ENCODE measurements around the gene OPCML. TPM values are rescaled to one million over a fixed set of nuclear protein-coding genes. Genes with fewer than 3 reads are reported as not detected.

The OPCML gene
- total RNA-seq, 1 experiment from 2014 or later: 0.94 TPM

DNA sequence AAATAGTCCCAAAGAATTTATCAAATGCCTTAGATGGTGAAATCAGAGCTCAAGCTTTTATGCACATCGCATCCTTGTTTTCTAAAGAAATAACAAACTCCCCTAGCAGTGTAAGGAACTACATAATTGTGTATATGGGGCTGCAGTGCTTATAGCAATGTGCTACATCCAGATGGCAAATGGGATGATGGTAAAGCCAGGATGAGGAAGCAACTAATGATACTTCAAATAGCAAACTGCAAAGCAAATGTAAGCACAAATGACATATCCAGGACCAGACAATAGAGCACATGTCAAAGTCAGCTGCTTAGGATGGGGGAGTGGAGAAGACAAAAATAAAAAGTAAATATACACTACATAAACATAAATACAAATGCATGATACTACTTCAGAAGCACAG lies 425.9 kb downstream of the OPCML start:
- Histone ChIP-seq H2BK12ac (ENCODE audit: insufficient read length, low read depth, low read length) (no peak overlapping the region), H2BK15ac (ENCODE audit: low read depth, low read length) (no peak overlapping the region), H2AK5ac (ENCODE audit: insufficient read length, low read length) (no peak overlapping the region), H3K79me2 (ENCODE audit: insufficient read depth, low read length) (no peaks in the 10 kb centered on the region), H3K56ac (ENCODE audit: insufficient read length, low read depth, low read length) (no peak overlapping the region), H3K4me2 (ENCODE audit: insufficient read depth, insufficient read length, low read length) (no peak overlapping the region), H3T11ph (ENCODE audit: low read length) (no peak overlapping the region), H3K14ac (ENCODE audit: insufficient read depth, low read length) (no peak overlapping the region), H3K27me3 (ENCODE audit: insufficient read depth, low read length) (no peaks in the 10 kb centered on the region), H2BK5ac (ENCODE audit: insufficient read length, low read length) (no peak overlapping the region), H4K5ac (ENCODE audit: insufficient read length, low read depth, low read length) (no peak overlapping the region), H3K4me1 (ENCODE audit: insufficient read depth, low read length) (no peaks in the 10 kb centered on the region), H2BK120ac (ENCODE audit: low read depth, low read length, poor library complexity, severe bottlenecking) (no peak overlapping the region), H3K4ac (ENCODE audit: low read depth, low read length) (no peak overlapping the region), H4K8ac (replicated peaks; ENCODE audit: insufficient read length, low read depth, low read length) (no peak overlapping the region), H3K27ac (ENCODE audit: insufficient read length, low read depth, low read length) (no peak overlapping the region), H3K9me3 (ENCODE audit: control insufficient read depth, low read depth, low read length) (no peaks in the 10 kb centered on the region), H4K91ac (ENCODE audit: insufficient read length, low read depth, low read length) (no peak overlapping the region), H3K9ac (ENCODE audit: extremely low read depth, insufficient read length, low read length) (no peak overlapping the region), H4K20me1 (ENCODE audit: control insufficient read depth, insufficient read depth, insufficient read length) (no peaks in the 10 kb centered on the region), H3K23ac (ENCODE audit: insufficient read length, low read depth, low read length) (no peak overlapping the region), H2BK20ac (ENCODE audit: low read depth, low read length, poor library complexity, severe bottlenecking) (no peak overlapping the region), H3K23me2 (ENCODE audit: insufficient read length, low read depth, low read length, poor library complexity, severe bottlenecking) (no peaks in the 10 kb centered on the region), H2AFZ (ENCODE audit: low read length) (no peak overlapping the region), H3K79me1 (ENCODE audit: insufficient read depth, low read depth, low read length, poor library complexity, severe bottlenecking) (no peaks in the 10 kb centered on the region), H3K18ac (ENCODE audit: insufficient read length, low read depth, low read length) (no peak overlapping the region)
- no peak overlapping the region for H3K27ac Mint-ChIP-seq
- H3K9me3 Mint-ChIP-seq: no peaks in the 10 kb centered on the region
- DNase-seq: no peak
- H3K36me3 Mint-ChIP-seq (ENCODE audit: insufficient read depth in 1 of 3, low read depth in 3 of 3): peaks cover 0 to 4% (median 0%) of the 10 kb centered on the region in 3 experiments; a peak in 1 of 7 replicates
- no peaks in the 10 kb centered on the region for H3K27me3 Mint-ChIP-seq (ENCODE audit: low read depth)
- TF ChIP-seq, protein P1, sequence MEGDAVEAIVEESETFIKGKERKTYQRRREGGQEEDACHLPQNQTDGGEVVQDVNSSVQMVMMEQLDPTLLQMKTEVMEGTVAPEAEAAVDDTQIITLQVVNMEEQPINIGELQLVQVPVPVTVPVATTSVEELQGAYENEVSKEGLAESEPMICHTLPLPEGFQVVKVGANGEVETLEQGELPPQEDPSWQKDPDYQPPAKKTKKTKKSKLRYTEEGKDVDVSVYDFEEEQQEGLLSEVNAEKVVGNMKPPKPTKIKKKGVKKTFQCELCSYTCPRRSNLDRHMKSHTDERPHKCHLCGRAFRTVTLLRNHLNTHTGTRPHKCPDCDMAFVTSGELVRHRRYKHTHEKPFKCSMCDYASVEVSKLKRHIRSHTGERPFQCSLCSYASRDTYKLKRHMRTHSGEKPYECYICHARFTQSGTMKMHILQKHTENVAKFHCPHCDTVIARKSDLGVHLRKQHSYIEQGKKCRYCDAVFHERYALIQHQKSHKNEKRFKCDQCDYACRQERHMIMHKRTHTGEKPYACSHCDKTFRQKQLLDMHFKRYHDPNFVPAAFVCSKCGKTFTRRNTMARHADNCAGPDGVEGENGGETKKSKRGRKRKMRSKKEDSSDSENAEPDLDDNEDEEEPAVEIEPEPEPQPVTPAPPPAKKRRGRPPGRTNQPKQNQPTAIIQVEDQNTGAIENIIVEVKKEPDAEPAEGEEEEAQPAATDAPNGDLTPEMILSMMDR (conservative IDR thresholded peaks at IDR 0.05): no peak
- H3K4me1 Mint-ChIP-seq: peaks cover 7 to 8% of the 10 kb centered on the region in 2 experiments
- WGBS (ENCODE audit: extremely low coverage, insufficient read length, low lambda C conversion rate): no CpG with 5 or more reads among the region's 1 CpG
- H3K4me3 Mint-ChIP-seq: no peak overlapping the region

All from H9 (cell line).